Testis (tissue), 3 donors: ENCODE results near the gene ATP5MG. TPM values are rescaled to one million over a fixed set of nuclear protein-coding genes. Genes with fewer than 3 reads are reported as not detected.

Source experiments
- DNase-seq: peaks from one replicate; pipeline ENCODE4 v3.0.0-alpha.2; 2019
- H3K27ac ChIP-seq, 2 donors: fragments of 200-600 bp; sonication (generic); one replicate each; pipeline ENCODE4 v1.5.1; 2019
- H3K27me3 ChIP-seq: fragments of 200-600 bp; sonication (generic); one replicate; pipeline ENCODE4 v1.5.1; 2019
- H3K36me3 ChIP-seq: fragments of 200-600 bp; sonication (generic); one replicate; pipeline ENCODE4 v1.5.1; 2017; ENCODE audit warnings: low read depth; ENCODE audit errors: missing control alignments
- H3K4me1 ChIP-seq: fragments of 200-600 bp; sonication (generic); one replicate; pipeline ENCODE4 v1.5.1; 2019
- H3K4me3 ChIP-seq, 2 donors: fragments of 200-600 bp; sonication (generic); one replicate each; pipeline ENCODE4 v1.5.1; 2017 to 2019
- H3K9me3 ChIP-seq: fragments of 200-600 bp; sonication (generic); one replicate; pipeline ENCODE4 v1.5.1; 2017
- CTCF ChIP-seq, 3 experiments: fragments of 450-650 bp in 2 of 3; fragments of 200-600 bp in 1 of 3; sonication (generic) in 1 of 3; IDR thresholded peaks; one replicate each; pipeline ENCODE4 v1.5.1; 2016 to 2019; ENCODE audit warnings: antibody characterized with exemption in 3 of 3, mild to moderate bottlenecking in 2 of 3, moderate library complexity in 1 of 3
- POLR2A ChIP-seq: fragments of 450-650 bp; IDR thresholded peaks from one replicate; pipeline ENCODE4 v1.6.1; 2017; ENCODE audit warnings: antibody characterized with exemption, mild to moderate bottlenecking, moderate library complexity
- WGBS, 2 donors: methylation state at CpG; one replicate each; pipeline ENCODE4 v1.1.5; 2018; 5-methylcytosine and 5-hydroxymethylcytosine counted together
- intact Hi-C: fragments of 100-400 bp; cut with DNase I; formaldehyde crosslinking; loops from one replicate; pipeline ENCODE4 v1.15.1; 2023; ENCODE audit warnings: low total_unique reads
- polyA plus RNA-seq: library from polyadenylated mRNA; stranded (reverse); fragments of 350-450 nt; fragmentation: Illumina TruSeq; extraction: RNeasy Lipid Tissue Mini Kit (QIAGEN cat#74804); gene quantifications from one replicate; pipeline ENCODE4 v1.2.3, GENCODE V29; 2014; ENCODE audit warnings: low read depth, low replicate concordance; ENCODE audit not compliant: insufficient read depth
- total RNA-seq, 2 donors: library from RNA; depleted of rRNA; stranded (reverse); fragments of >200 nt; gene quantifications; one replicate each; pipeline ENCODE4 v1.2.3, GENCODE V29; 2016

The ATP5MG gene
- total and polyA plus RNA-seq, 3 donors from 2014 or later = 35.9 to 193 (median 40.0) TPM

GRCh38 chr11:118364956-118365615 is 36.3 kb upstream of the ATP5MG start:
- TF ChIP-seq CTCF (IDR thresholded peaks at IDR 0.05) (no peak), POLR2A (no peak)
- Histone ChIP-seq H3K4me1 (peaks cover 7% of the 10 kb centered on the region), H3K4me3 (no peak overlapping the region), H3K9me3 (no peaks in the 10 kb centered on the region), H3K36me3 (no peaks in the 10 kb centered on the region), H3K27ac (no peak overlapping the region), H3K27me3 (no peaks in the 10 kb centered on the region)
- no peak for DNase-seq
- intact Hi-C loops = no loop called here
- 88 to 89% methylated on average over 3 of the region's 3 CpGs for whole genome bisulfite sequencing, 2 donors

GRCh38 chr11:118366287-118366686 is 35.1 kb upstream of the ATP5MG start:
- WGBS, 2 donors = 85 to 89% methylated on average over 1 of the region's 1 CpG
- Histone ChIP-seq H3K27ac (no peak overlapping the region), H3K27me3 (no peaks in the 10 kb centered on the region), H3K4me3 (no peak overlapping the region), H3K36me3 (no peaks in the 10 kb centered on the region), H3K4me1 (no peaks in the 10 kb centered on the region), H3K9me3 (no peaks in the 10 kb centered on the region)
- DNase-seq = no peak
- intact Hi-C loops = no loop called here
- TF ChIP-seq CTCF (IDR thresholded peaks at IDR 0.05) = no peak
- TF ChIP-seq POLR2A = no peak

- no peak for TF ChIP-seq POLR2A
- DNase-seq = no peak
- Histone ChIP-seq H3K27ac (no peak overlapping the region), H3K4me1 (no peaks in the 10 kb centered on the region), H3K36me3 (no peaks in the 10 kb centered on the region), H3K4me3 (no peak overlapping the region), H3K9me3 (no peaks in the 10 kb centered on the region), H3K27me3 (no peaks in the 10 kb centered on the region)
- intact Hi-C loops = no loop called here
- 89 to 95% methylated on average over 4 of the region's 4 CpGs for WGBS, 2 donors
These were observed 30.6 kb upstream of the ATP5MG start for GRCh38 chr11:118370774-118371173.

GRCh38 chr11:118373263-118373662 is 28.1 kb upstream of the ATP5MG start:
- intact Hi-C loops = no loop called here
- H3K27me3 ChIP-seq = no peaks in the 10 kb centered on the region
- no peaks in the 10 kb centered on the region for H3K36me3 ChIP-seq
- H3K4me1 ChIP-seq = no peaks in the 10 kb centered on the region
- DNase-seq = no peak
- no peak overlapping the region for H3K27ac ChIP-seq
- no peaks in the 10 kb centered on the region for H3K9me3 ChIP-seq
- WGBS, 2 donors = 92 to 100% methylated on average over 2 of the region's 2 CpGs
- H3K4me3 ChIP-seq = no peak overlapping the region
- TF ChIP-seq POLR2A (no peak), CTCF (IDR thresholded peaks at IDR 0.05) (no peak)

- Histone ChIP-seq H3K27me3 (no peaks in the 10 kb centered on the region), H3K9me3 (no peaks in the 10 kb centered on the region), H3K4me3 (no peak overlapping the region), H3K36me3 (no peaks in the 10 kb centered on the region), H3K27ac (no peak overlapping the region), H3K4me1 (no peaks in the 10 kb centered on the region)
- WGBS, 2 donors = 87 to 92% methylated on average over 5 of the region's 5 CpGs
- no peak for DNase-seq
- intact Hi-C loops = no loop called here
- no peak for TF ChIP-seq POLR2A
These were observed 27.5 kb upstream of the ATP5MG start for GRCh38 chr11:118373871-118374270.

GRCh38 chr11:118374729-118375128 is 26.7 kb upstream of the ATP5MG start:
- Histone ChIP-seq H3K27ac (no peak overlapping the region), H3K36me3 (no peaks in the 10 kb centered on the region), H3K4me3 (no peak overlapping the region), H3K27me3 (no peaks in the 10 kb centered on the region), H3K4me1 (no peaks in the 10 kb centered on the region), H3K9me3 (no peaks in the 10 kb centered on the region)
- TF ChIP-seq POLR2A = no peak
- no peak for TF ChIP-seq CTCF (IDR thresholded peaks at IDR 0.05)
- no peak for DNase-seq
- 77 to 84% methylated on average over 3 of the region's 3 CpGs for WGBS, 2 donors
- intact Hi-C loops = no loop called here
